Measurements from ENCODE around the gene AHRR. TPM values are rescaled to one million over a fixed set of nuclear protein-coding genes. Genes with fewer than 3 reads are reported as not detected.
"Not testable (repeated sequence)": the region's sequence is repeated elsewhere in the genome, so short reads cannot be mapped to it uniquely, and the experiment has no call there.

The AHRR gene
- total RNA-seq, 1 experiment from 2014 or later = 1.3 TPM

DNA sequence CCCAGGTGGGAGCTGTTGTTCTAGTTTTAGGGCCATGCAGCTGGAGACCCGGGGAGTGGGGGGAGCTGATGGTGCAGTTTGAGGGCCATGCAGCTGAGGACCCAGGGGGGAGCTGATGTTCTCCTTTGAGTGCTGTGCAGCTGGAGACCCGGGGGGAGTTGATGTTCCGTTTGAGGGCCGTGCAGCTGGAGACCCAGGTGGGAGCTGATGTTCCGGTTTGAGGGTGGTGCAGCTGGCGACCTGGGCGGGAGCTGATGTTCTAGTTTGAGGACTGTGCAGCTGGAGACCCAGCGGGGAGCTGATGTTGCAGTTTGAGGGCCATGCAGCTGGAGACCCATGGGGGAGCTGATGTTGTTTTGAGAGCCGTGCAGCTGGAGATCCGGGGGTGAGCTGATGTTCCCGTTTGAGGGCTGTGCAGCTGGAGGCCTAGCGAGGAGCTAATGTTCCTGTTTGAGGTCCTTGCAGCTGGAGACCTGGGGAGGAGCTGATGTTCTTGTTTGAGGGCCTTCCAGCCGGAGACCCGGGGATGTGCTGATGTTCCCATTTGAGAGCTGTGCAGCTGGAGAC lies 35.4 kb upstream of the AHRR start:
- Mint-ChIP-seq H3K36me3 (ENCODE audit: insufficient read depth, unreplicated experiment) (peaks cover 38% of the 10 kb centered on the region), H3K9me3 (ENCODE audit: low read depth, unreplicated experiment) (peaks cover 10% of the 10 kb centered on the region), H3K27ac (ENCODE audit: unreplicated experiment) (no peak overlapping the region), H3K4me3 (ENCODE audit: low read depth, unreplicated experiment) (no peak overlapping the region), H3K4me1 (ENCODE audit: low read depth, unreplicated experiment) (no peaks in the 10 kb centered on the region), H3K27me3 (ENCODE audit: unreplicated experiment) (no peaks in the 10 kb centered on the region)
- no TSS peak for BruUV-seq (replicated peaks)
- intact Hi-C loops (cut with micrococcal nuclease; ENCODE audit: unreplicated experiment) = no loop called here
- CTCF ChIA-PET = no interaction called here
- TF ChIP-seq, protein P1, sequence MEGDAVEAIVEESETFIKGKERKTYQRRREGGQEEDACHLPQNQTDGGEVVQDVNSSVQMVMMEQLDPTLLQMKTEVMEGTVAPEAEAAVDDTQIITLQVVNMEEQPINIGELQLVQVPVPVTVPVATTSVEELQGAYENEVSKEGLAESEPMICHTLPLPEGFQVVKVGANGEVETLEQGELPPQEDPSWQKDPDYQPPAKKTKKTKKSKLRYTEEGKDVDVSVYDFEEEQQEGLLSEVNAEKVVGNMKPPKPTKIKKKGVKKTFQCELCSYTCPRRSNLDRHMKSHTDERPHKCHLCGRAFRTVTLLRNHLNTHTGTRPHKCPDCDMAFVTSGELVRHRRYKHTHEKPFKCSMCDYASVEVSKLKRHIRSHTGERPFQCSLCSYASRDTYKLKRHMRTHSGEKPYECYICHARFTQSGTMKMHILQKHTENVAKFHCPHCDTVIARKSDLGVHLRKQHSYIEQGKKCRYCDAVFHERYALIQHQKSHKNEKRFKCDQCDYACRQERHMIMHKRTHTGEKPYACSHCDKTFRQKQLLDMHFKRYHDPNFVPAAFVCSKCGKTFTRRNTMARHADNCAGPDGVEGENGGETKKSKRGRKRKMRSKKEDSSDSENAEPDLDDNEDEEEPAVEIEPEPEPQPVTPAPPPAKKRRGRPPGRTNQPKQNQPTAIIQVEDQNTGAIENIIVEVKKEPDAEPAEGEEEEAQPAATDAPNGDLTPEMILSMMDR (IDR thresholded peaks at IDR 0.05; ENCODE audit: unreplicated experiment) = no peak
- DNase-seq = no peak

DNA sequence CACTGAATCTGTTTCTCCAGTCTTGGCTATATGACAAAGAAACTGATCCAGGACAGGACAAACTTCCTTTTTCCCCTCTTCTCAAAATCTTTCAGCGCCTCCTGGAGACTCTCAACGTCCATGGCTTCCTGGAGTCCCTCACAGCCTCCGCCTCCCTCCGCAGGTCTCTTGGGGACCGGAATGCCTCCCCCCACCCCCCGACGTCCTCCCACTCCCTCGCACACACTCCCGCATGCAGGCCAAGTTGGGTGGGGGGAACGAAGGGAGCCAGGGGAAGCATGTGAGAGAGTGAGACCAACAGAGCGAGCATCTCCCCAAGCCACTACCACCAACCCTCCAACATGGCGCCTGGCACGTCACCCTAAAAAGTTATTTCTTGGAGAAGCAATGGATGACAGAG lies 31.3 kb upstream of the AHRR start:
- DNase-seq; BruUV-seq (replicated peaks); intact Hi-C loops (cut with micrococcal nuclease; ENCODE audit: unreplicated experiment); H3K4me1 Mint-ChIP-seq (ENCODE audit: low read depth, unreplicated experiment); H3K27ac Mint-ChIP-seq (ENCODE audit: unreplicated experiment); H3K27me3 Mint-ChIP-seq (ENCODE audit: unreplicated experiment); H3K4me3 Mint-ChIP-seq (ENCODE audit: low read depth, unreplicated experiment); CTCF ChIA-PET; H3K9me3 Mint-ChIP-seq (ENCODE audit: low read depth, unreplicated experiment): not testable (repeated sequence)
- H3K36me3 Mint-ChIP-seq (ENCODE audit: insufficient read depth, unreplicated experiment) = peaks cover 37% of the 10 kb centered on the region

GRCh38 chr5:291345-291744 lies 30.2 kb upstream of the AHRR start:
- peaks cover 31% of the 10 kb centered on the region for H3K36me3 Mint-ChIP-seq (ENCODE audit: insufficient read depth, unreplicated experiment)
- H3K9me3 Mint-ChIP-seq (ENCODE audit: low read depth, unreplicated experiment); DNase-seq; H3K4me3 Mint-ChIP-seq (ENCODE audit: low read depth, unreplicated experiment); H3K27me3 Mint-ChIP-seq (ENCODE audit: unreplicated experiment); BruUV-seq (replicated peaks); intact Hi-C loops (cut with micrococcal nuclease; ENCODE audit: unreplicated experiment); H3K4me1 Mint-ChIP-seq (ENCODE audit: low read depth, unreplicated experiment); CTCF ChIA-PET; H3K27ac Mint-ChIP-seq (ENCODE audit: unreplicated experiment): not testable (repeated sequence)

DNA sequence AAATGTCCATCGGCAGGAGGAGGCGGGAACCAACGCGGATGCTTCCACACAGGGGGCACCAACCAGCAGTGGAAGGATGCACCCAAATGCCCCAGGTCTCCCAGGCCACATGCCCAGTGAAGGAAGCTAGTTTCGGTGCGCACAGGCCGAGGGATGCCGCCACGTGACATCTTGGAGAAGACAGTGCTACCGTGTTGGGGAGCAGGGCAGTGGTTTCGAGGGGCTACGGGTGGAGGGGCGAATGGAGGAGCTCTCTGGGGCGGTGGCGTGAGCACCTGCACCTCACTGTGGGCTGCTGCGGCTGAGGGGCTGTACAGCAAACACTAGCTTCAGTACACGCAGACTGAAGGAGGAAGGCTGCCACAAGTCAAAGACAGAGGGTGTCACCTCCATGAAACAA lies 26.7 kb upstream of the AHRR start:
- CTCF ChIA-PET; H3K9me3 Mint-ChIP-seq (ENCODE audit: low read depth, unreplicated experiment); H3K27ac Mint-ChIP-seq (ENCODE audit: unreplicated experiment); H3K4me1 Mint-ChIP-seq (ENCODE audit: low read depth, unreplicated experiment); intact Hi-C loops (cut with micrococcal nuclease; ENCODE audit: unreplicated experiment); H3K27me3 Mint-ChIP-seq (ENCODE audit: unreplicated experiment); BruUV-seq (replicated peaks); H3K4me3 Mint-ChIP-seq (ENCODE audit: low read depth, unreplicated experiment); DNase-seq: not testable (repeated sequence)
- peaks cover 24% of the 10 kb centered on the region for H3K36me3 Mint-ChIP-seq (ENCODE audit: insufficient read depth, unreplicated experiment)

DNA sequence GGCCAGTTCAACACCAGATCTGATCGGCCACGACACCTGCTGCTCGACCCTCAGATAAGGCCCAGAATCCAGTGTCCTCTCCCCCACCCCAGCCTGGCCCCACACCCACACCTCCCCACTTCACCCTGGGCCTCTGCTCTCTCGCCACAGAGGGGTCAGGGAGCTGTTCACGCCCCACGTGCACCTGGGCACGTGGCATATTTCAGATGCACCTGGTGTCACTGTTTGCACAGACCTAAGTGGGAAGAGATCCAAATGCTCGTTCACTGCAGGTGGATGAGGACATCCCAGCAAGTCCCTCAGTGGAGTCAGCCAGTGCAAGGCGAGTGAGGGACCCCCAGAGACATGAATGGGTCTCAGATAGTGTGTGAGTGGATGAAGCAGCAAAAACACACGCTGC lies 25.3 kb upstream of the AHRR start:
- H3K4me1 Mint-ChIP-seq (ENCODE audit: low read depth, unreplicated experiment); H3K4me3 Mint-ChIP-seq (ENCODE audit: low read depth, unreplicated experiment); H3K9me3 Mint-ChIP-seq (ENCODE audit: low read depth, unreplicated experiment); H3K27me3 Mint-ChIP-seq (ENCODE audit: unreplicated experiment); BruUV-seq (replicated peaks); DNase-seq; CTCF ChIA-PET; H3K27ac Mint-ChIP-seq (ENCODE audit: unreplicated experiment); intact Hi-C loops (cut with micrococcal nuclease; ENCODE audit: unreplicated experiment): not testable (repeated sequence)
- peaks cover 18% of the 10 kb centered on the region for H3K36me3 Mint-ChIP-seq (ENCODE audit: insufficient read depth, unreplicated experiment)

DNA sequence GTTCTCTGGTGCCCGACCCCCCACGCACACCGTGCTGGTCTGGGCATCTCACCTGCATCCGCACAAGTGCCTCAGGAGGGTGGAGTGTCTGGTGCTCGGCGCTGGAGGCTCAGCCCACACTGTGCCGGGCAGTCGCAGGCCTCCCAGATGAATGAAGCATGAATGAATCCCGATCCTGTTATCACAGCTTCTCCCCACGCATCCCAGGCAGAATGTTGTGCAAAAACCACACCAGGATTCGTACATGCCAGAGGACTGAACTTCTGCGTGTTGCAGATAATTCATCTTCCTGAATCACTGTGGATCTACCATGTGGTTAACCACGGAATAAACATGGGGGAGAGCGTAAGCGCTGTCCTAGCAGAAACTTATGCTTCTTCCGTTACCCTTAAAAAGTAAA lies 24.6 kb upstream of the AHRR start:
- DNase-seq; CTCF ChIA-PET; H3K27ac Mint-ChIP-seq (ENCODE audit: unreplicated experiment); H3K9me3 Mint-ChIP-seq (ENCODE audit: low read depth, unreplicated experiment); intact Hi-C loops (cut with micrococcal nuclease; ENCODE audit: unreplicated experiment); BruUV-seq (replicated peaks); H3K27me3 Mint-ChIP-seq (ENCODE audit: unreplicated experiment); H3K4me3 Mint-ChIP-seq (ENCODE audit: low read depth, unreplicated experiment): not testable (repeated sequence)
- peaks cover 12% of the 10 kb centered on the region for H3K36me3 Mint-ChIP-seq (ENCODE audit: insufficient read depth, unreplicated experiment)
- H3K4me1 Mint-ChIP-seq (ENCODE audit: low read depth, unreplicated experiment) = peaks cover 11% of the 10 kb centered on the region

- intact Hi-C loops (cut with micrococcal nuclease; ENCODE audit: unreplicated experiment); H3K27ac Mint-ChIP-seq (ENCODE audit: unreplicated experiment); H3K36me3 Mint-ChIP-seq (ENCODE audit: insufficient read depth, unreplicated experiment); H3K27me3 Mint-ChIP-seq (ENCODE audit: unreplicated experiment); DNase-seq; CTCF ChIA-PET; BruUV-seq (replicated peaks); H3K4me3 Mint-ChIP-seq (ENCODE audit: low read depth, unreplicated experiment); H3K9me3 Mint-ChIP-seq (ENCODE audit: low read depth, unreplicated experiment): not testable (repeated sequence)
- peaks cover 16% of the 10 kb centered on the region for H3K4me1 Mint-ChIP-seq (ENCODE audit: low read depth, unreplicated experiment)
These were observed 24.1 kb upstream of the AHRR start for GRCh38 chr5:297448-297847.

- H3K4me3 Mint-ChIP-seq (ENCODE audit: low read depth, unreplicated experiment); BruUV-seq (replicated peaks); intact Hi-C loops (cut with micrococcal nuclease; ENCODE audit: unreplicated experiment); DNase-seq; H3K36me3 Mint-ChIP-seq (ENCODE audit: insufficient read depth, unreplicated experiment); H3K9me3 Mint-ChIP-seq (ENCODE audit: low read depth, unreplicated experiment); CTCF ChIA-PET; H3K27ac Mint-ChIP-seq (ENCODE audit: unreplicated experiment); H3K27me3 Mint-ChIP-seq (ENCODE audit: unreplicated experiment): not testable (repeated sequence)
- peaks cover 17% of the 10 kb centered on the region for H3K4me1 Mint-ChIP-seq (ENCODE audit: low read depth, unreplicated experiment)
These were observed 23.4 kb upstream of the AHRR start for GRCh38 chr5:297991-298736.

All from Calu3 (cell line).